GM04503 (cell line): ENCODE data around the gene SLC35D1.
"Not testable (repeated sequence)": the region's sequence is repeated elsewhere in the genome, so short reads cannot be mapped to it uniquely, and the experiment has no call there.

ENCODE experiments used
- DNase-seq: peaks from one replicate; pipeline ENCODE4 v3.0.0-alpha.2; 2012; ENCODE audit warnings: low read depth

SLC35D1 gene

GRCh38 chr1:66985835-66986234 lies 68.1 kb downstream of the SLC35D1 start:
- no peak for DNase-seq

- DNase-seq: no peak
Observed at GRCh38 chr1:66984491-66984890, 69.5 kb downstream of the SLC35D1 start.

DNA sequence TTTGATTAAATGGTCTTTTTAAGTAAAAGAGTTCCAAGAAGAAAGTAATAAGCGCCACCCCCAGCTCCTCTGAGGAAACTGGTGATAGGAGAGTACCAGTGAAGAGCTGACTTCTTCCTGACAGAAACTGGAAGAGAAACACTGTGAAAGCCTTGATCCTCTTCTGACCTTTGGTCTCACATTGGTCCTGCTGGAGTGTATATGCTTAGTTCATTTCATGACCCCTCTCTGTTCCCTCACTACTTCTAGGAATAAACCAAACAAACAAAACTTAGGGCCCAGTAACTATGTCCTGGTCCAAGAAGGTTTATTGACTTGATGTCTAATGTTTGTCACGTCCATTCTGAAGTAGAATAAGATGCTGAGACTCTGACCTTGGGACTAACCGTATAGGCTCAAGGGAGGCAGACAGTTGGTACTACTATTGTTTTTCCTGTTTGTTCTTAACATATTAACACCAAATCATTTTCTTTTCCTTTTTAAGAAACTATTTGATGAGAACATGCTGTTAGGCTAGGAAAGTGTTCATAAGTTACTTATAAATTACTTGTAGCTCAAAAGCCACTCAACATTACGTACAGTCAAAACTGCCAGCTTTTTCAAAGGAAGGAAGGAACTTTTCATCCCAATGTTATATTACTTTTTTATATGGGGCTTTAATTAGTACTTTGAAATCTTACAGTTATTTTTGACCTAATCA lies 71.2 kb downstream of the SLC35D1 start:
- DNase-seq: no peak

- no peak for DNase-seq
Observed at GRCh38 chr1:66981679-66982078, 72.3 kb downstream of the SLC35D1 start.

DNA sequence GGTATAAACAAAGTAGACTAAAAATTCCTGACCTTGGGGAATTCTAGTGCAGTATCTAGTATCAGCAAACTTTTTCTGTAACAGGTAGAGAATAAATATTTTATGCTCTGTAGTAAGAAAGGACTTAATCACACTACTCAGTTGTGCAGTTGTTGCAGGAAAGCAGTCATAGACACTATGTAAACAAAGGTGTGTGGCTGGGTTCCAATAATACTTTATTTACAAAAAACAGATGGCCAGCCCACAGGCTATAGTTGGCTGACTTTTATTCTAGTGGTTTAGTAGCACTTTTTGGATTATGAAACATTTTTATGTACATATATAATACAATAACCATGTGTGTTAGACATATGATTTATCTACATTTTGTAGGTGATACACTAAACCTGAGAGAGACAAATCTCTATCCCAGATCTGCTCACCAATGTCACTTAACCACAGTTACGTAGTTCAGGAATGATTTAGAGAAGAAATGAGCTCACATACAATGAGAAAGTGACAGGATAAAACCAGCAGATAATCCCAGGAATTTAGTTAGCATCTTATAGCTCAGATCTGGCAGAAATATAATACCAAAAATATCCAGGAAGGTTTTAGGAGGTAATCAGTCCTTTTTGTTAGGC lies 73.1 kb downstream of the SLC35D1 start:
- no peak for DNase-seq

DNA sequence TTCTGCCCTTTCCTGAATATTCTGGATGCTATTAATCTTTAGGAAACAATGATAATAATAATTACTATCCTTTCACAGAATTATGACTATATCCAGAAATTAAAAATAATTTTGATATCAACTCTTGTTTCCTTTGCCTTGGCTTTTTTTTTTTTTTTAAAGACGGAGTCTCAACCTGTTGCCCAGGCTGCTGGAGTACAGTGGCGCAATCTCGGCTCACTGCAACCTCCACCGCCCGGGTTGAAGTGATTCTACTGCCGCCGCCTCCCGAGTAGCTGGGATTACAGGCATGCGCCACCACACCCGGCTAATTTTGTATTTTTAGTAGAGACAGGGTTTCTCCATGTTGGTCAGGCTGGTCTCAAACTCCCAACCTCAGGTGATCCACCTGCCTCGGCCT lies 74.3 kb downstream of the SLC35D1 start:
- not testable (repeated sequence) for DNase-seq

DNA sequence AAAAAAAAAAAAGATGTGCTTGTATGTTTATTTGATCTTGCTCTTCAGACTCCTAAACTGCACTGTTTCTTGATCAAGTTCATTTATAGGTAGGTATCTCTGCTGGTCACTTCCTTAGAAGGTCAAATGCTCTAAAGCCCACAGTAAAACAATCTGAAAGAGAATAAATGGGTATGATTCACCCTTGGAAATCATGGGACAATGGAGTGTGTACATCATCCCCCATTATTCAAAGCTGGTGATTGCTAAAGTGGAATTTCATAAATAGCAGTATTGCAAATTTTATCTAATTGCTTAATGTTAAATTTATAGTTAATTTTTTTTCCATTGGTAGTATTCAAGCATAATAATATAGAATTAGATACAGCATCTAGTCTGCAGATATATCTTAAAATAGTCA lies 75.7 kb downstream of the SLC35D1 start:
- DNase-seq: no peak

GRCh38 chr1:66968574-66968973 lies 85.4 kb downstream of the SLC35D1 start:
- no peak for DNase-seq

DNA sequence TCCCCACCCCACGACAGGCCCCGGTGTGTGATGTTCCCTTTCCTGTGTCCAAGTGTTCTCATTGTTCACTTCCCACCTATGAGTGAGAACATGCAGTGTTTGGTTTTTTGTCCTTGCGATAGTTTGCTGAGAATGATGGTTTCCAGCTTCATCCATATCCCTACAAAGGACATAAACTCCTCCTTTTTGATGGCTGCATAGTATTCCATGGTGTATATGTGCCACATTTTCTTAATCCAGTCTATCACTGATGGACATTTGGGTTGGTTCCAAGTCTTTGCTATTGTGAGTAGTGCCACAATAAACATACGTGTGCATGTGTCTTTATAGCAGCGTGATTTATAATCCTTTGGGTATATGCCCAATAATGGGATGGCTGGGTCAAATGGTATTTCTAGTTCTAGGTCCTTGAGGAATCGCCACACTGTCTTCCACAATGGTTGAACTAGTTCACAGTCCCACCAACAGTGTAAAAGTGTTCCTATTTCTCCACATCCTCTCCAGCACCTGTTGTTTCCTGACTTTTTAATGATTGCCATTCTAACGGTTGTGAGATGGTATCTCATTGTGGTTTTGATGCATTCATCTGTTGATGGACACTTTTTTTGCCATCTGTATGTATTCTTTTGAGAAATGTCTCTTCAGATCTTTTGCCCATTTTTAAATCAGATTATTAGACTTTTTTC lies 87.6 kb downstream of the SLC35D1 start:
- DNase-seq: not testable (repeated sequence)

DNA sequence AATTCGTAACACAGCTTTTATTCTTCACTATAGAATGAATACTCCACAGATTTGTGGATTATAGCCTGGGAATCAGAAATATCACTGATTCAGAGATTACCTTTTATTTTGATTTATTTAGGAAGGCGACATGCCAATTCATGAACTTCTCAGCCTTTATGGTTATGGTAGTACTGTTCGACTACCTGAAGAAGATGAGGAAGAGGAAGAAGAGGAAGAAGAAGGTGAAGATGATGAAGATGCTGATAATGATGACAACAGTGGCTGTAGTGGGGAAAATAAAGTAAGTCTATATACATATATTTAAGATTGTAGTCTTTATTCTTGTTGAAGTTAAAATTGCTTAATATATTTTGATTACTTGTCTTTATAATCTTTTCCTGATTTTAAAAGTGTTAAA lies 96.0 kb downstream of the SLC35D1 start:
- DNase-seq: no peak

- DNase-seq: no peak
Observed at GRCh38 chr1:66954208-66954607, 99.7 kb downstream of the SLC35D1 start.

DNA sequence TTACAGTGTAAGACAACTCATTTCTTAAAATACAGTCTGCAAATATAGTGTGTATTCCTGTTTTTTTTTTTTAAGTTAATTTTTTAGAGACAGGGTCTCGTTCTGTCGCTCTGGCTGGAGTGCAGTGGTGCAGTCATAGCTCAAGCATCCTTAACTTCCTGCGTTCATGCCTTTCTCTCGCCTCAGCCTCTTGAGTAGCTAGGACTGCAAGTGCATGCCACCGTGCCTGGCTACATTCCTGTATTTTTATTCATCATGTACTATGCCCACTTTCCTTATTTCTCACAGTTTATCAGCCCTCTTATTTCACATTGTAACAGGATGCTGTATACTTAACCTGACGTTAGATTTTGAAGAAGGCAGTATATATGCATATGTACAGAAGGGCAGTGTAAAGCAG lies 102.4 kb downstream of the SLC35D1 start:
- DNase-seq: no peak
